HG03039 (cell line): ENCODE data around the gene KRABD2.
"Not testable (repeated sequence)": the region's sequence is repeated elsewhere in the genome, so short reads cannot be mapped to it uniquely, and the experiment has no call there.

Experiments
- ATAC-seq: cut with Tn5 transposase; IDR thresholded peaks from one replicate; pipeline ENCODE4 v1.9.1; 2021; ENCODE audit warnings: mild to moderate bottlenecking, moderate library complexity; ENCODE audit not compliant: unreplicated experiment

KRABD2 gene

GRCh38 chr17:8365143-8365542 lies 11.4 kb downstream of the KRABD2 start:
- no peak for ATAC-seq

- ATAC-seq: no peak
These were observed 13.7 kb downstream of the KRABD2 start for GRCh38 chr17:8362651-8363332.

GRCh38 chr17:8360751-8361150 lies 15.8 kb downstream of the KRABD2 start:
- no peak for ATAC-seq

- ATAC-seq: no peak
These were observed 16.2 kb downstream of the KRABD2 start for GRCh38 chr17:8360260-8360659.

- no peak for ATAC-seq
These were observed 16.7 kb downstream of the KRABD2 start for GRCh38 chr17:8359769-8360168.

GRCh38 chr17:8357910-8358309 lies 18.6 kb downstream of the KRABD2 start:
- no peak for ATAC-seq

GRCh38 chr17:8354236-8354635 lies 22.3 kb downstream of the KRABD2 start:
- no peak for ATAC-seq

- ATAC-seq: no peak
These were observed 22.8 kb downstream of the KRABD2 start for GRCh38 chr17:8353736-8354135.

- no peak for ATAC-seq
These were observed 26.2 kb downstream of the KRABD2 start for GRCh38 chr17:8350339-8350738.

- not testable (repeated sequence) for ATAC-seq
These were observed 29.5 kb downstream of the KRABD2 start for GRCh38 chr17:8347001-8347400.

GRCh38 chr17:8345951-8346665 lies 30.4 kb downstream of the KRABD2 start:
- ATAC-seq: no peak

- no peak for ATAC-seq
These were observed 31.3 kb downstream of the KRABD2 start for GRCh38 chr17:8345052-8345690.

GRCh38 chr17:8341456-8341855 lies 35.0 kb downstream of the KRABD2 start:
- no peak for ATAC-seq

GRCh38 chr17:8339540-8339939 lies 37.0 kb downstream of the KRABD2 start, which contains the start of gene ODF4:
Gene ODF4 (plus strand): TSS chr17:8339840. CDS start chr17:8340052, 212 bp downstream.
- ATAC-seq: no peak

- ATAC-seq: no peak
These were observed 37.8 kb downstream of the KRABD2 start for GRCh38 chr17:8338753-8339140.

GRCh38 chr17:8337802-8338752 lies 38.4 kb downstream of the KRABD2 start:
- ATAC-seq: no peak

- no peak for ATAC-seq
These were observed 43.2 kb downstream of the KRABD2 start for GRCh38 chr17:8333281-8333680.

- ATAC-seq: no peak
These were observed 43.8 kb downstream of the KRABD2 start for GRCh38 chr17:8332688-8333087.

- ATAC-seq: no peak
These were observed 44.4 kb downstream of the KRABD2 start for GRCh38 chr17:8332128-8332527.

- ATAC-seq: no peak
These were observed 49.2 kb downstream of the KRABD2 start for GRCh38 chr17:8327303-8327649.
